Measurements from ENCODE around the gene ALG12.
A peak's percentile ranks its signal among the peaks of the same experiment; 100 is the strongest.

GRCh38 chr22:49936973-49937757, 18.9 kb upstream of the ALG12 start:
- TF ChIP-seq POLR2A (IDR thresholded peaks at IDR 0.05) (no peak), EP300 (IDR thresholded peaks at IDR 0.05) (no peak), POLR2AphosphoS5 (IDR thresholded peaks at IDR 0.05) (peak in 2 of 3 donors; percentile 30 to 40)
- TF ChIP-seq, protein P1, sequence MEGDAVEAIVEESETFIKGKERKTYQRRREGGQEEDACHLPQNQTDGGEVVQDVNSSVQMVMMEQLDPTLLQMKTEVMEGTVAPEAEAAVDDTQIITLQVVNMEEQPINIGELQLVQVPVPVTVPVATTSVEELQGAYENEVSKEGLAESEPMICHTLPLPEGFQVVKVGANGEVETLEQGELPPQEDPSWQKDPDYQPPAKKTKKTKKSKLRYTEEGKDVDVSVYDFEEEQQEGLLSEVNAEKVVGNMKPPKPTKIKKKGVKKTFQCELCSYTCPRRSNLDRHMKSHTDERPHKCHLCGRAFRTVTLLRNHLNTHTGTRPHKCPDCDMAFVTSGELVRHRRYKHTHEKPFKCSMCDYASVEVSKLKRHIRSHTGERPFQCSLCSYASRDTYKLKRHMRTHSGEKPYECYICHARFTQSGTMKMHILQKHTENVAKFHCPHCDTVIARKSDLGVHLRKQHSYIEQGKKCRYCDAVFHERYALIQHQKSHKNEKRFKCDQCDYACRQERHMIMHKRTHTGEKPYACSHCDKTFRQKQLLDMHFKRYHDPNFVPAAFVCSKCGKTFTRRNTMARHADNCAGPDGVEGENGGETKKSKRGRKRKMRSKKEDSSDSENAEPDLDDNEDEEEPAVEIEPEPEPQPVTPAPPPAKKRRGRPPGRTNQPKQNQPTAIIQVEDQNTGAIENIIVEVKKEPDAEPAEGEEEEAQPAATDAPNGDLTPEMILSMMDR (IDR thresholded peaks at IDR 0.05) = no peak

Measured in stomach (tissue), 4 donors.